DMS153 treated with DMSO at 0.1 percent for 48 hours (cell line): ENCODE measurements around the gene ADCY10.
"Not testable (repeated sequence)": the region's sequence is repeated elsewhere in the genome, so short reads cannot be mapped to it uniquely, and the experiment has no call there.

Experiments used
- DNase-seq: peaks from one replicate; lab custom pipeline; 2025; ENCODE audit not compliant: unreplicated experiment; lab: John Stamatoyannopoulos, UW

ADCY10 gene

GRCh38 chr1:167913895-167914496 lies at the start of gene ADCY10:
ADCY10 (minus strand) TSS chr1:167914134; CDS start chr1:167905140, 8,994 bp downstream.
- no peak for DNase-seq

- no peak for DNase-seq
Observed at GRCh38 chr1:167957710-167958109, 43.8 kb upstream of the ADCY10 start.

- no peak for DNase-seq
Observed at GRCh38 chr1:167955915-167956314, 42.0 kb upstream of the ADCY10 start.

DNA sequence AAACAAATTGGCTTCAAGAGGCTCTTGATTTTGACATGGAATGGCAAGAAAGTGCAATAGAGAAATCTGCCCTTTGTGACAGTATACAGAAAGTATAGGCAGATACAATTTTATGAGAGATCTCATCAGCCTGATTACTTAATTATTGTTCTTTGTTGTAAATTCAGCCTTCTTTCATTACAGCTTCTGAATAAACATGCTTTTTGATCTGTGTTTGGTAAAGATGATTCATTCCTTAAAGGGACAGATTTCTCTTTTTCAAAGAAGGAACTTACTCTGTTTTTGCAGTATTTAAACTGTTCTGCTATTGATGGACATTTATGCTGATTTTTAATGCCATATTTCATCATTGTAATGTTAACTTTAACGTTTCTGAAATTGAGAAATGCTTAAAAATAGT lies 36.6 kb upstream of the ADCY10 start:
- DNase-seq = no peak

- DNase-seq = no peak
Observed at GRCh38 chr1:167949785-167950184, 35.9 kb upstream of the ADCY10 start.

GRCh38 chr1:167947733-167948132 lies 33.8 kb upstream of the ADCY10 start:
- no peak for DNase-seq

GRCh38 chr1:167943541-167943940 lies 29.6 kb upstream of the ADCY10 start:
- DNase-seq = no peak

- DNase-seq = no peak
Observed at GRCh38 chr1:167940264-167940663, 26.3 kb upstream of the ADCY10 start.

- no peak for DNase-seq
Observed at GRCh38 chr1:167938080-167938636, 24.2 kb upstream of the ADCY10 start.

GRCh38 chr1:167937709-167938010 lies 23.7 kb upstream of the ADCY10 start:
- no peak for DNase-seq

GRCh38 chr1:167936930-167937708 lies 23.2 kb upstream of the ADCY10 start, which contains the start of gene MPC2:
MPC2 (minus strand) TSS chr1:167937072; CDS start chr1:167935841, 1,231 bp downstream.
- peak; percentile 86 for DNase-seq

DNA sequence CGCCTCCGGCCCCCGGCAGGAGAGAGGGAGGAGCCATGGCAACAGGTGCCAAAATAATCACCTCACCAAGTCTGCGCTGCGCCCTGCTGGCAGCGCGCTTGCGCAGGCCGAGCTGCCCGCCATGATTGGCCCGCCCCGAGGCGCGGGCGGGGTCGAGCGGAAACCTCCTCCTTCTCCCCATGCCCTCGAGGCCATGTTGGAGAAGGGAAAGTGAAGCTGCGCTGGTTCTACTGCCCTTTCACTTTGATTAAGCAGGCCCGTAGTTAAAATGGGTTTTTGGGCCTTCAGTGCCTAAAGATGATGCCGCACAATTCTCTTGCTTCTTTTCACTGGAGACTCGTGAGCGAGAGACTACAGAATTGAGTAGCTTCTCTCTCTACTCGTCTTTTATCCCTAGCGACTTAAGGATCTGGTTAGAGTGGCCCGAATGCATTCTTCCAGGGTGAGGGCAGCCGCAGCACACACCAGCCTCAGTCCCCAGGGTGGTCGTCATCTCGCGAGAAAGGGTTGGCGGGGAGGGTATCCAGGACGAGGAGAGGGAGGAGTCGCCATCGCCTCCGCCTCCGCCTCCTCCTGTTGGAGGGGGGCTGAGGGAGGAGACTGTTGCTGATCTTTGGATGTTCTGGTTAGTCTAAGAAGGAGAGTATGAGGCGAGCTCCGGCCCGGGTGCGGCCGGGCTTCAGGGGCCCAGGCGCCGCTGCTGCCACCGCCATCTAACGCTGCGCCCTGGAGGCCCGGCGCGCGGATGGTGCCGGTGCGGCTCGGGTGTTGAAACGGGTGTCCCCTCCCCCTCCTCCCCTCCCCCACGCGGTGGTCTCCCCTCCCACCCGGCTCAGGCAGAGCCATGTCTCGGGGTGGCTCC lies 22.4 kb upstream of the ADCY10 start, which contains the start of gene DCAF6:
TSS of gene DCAF6 (plus strand) at position 616 of the 862 bp plus-strand sequence. CDS start at position 845, 229 bp downstream.
- DNase-seq = peak; percentile 100

- peak; percentile 68 for DNase-seq
Observed at GRCh38 chr1:167935216-167936067, 21.5 kb upstream of the ADCY10 start.

- DNase-seq = no peak
Observed at GRCh38 chr1:167934426-167935215, 20.7 kb upstream of the ADCY10 start.

DNA sequence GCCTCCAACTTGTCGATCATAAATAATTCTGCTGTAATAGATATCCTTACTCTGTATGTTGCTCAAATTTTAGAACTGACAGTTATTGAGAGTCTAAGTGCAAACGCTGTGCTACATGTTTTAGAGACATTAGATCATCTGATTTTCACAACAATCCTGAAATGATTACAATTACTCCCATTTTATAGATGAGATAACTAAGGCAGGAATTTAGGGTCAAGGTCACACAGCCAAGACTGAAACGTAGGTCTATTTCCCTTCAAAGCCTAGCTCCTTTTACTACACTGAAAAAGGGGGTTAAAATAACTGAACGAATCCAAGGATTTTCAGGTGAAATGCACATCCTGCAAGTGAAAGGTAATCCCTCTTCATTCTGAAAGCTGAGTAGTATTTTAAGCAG lies 19.9 kb upstream of the ADCY10 start:
- DNase-seq = no peak

DNA sequence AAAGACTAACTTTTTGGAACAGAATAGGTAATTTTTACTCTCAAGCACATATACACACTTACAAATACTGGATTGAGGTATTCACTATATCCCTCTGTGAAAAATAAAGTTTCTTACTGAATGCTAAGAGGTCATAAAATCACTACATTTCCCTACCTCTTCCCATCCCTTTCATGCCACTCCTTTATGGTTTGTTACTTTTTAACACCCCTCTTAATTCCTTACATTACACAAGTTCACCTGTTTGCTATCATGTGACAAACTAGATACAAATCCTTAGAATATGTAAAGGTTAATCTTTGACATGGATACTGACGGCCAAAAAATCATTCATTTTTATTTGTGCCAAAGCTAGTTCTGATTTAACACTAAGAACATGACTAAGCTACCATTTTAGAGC lies 15.8 kb upstream of the ADCY10 start:
- no peak for DNase-seq

DNA sequence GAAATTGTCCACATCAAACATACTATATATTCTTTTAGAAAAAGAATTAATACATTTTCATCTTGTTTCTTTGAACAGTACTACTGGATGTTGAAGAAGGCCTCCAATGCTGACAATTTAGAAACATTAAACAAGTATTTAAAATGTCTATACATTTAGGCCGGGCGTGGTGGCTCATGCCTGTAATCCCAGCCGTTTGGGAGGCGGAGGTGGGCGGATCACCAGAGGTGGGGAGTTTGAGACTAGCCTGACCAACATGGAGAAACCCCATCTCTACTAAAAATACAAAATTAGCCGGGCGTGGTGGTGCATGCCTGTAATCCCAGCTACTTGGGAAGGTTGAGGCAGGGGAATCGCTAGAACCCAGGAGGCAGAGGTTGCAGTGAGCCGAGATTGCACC lies 15.0 kb upstream of the ADCY10 start:
- DNase-seq = not testable (repeated sequence)

DNA sequence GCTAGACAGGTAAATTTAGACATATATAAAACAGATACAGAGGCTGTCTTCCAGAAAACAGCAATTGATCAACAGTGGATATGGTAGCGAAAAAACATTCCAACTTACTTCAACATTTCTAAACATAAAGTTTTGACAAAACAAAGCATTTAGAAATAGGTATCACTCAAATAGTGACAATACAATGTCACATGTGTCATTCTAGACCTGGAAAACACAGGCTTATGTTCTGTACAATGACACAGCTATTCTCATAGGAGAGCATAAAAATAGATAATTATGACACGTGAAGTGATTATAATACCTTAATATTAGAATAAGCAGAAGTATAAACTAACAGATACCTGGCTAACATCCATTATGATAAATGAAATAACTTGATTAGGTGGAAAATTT lies 14.5 kb upstream of the ADCY10 start:
- no peak for DNase-seq

GRCh38 chr1:167927046-167927754 lies 13.3 kb upstream of the ADCY10 start:
- no peak for DNase-seq
